ENCODE measurements around the gene ANKAR.

ANKAR gene

DNA sequence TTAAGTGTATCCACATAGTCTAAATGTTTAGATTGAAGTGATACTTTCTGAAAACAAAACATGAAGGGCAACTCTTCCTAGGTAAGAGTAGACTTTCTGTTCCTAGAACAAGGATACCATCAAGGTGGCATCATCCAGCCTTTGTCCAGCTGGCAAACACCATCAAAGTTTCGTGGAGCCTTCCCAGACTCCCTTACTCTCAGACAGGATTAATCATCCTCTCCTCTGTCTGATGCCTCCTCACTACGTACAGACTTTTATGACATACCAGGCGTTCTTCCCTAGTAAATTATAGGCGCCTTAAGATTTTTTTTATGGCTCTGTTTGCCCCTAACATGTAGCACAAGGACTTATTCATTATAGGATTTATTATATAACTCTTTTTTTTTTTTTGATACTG is 42.6 kb upstream of the ANKAR start:
- Histone ChIP-seq H3K36me3 (ENCODE audit: control insufficient read depth, insufficient read depth, low read length) (no peaks in the 10 kb centered on the region), H3K4me3 (replicated peaks; ENCODE audit: low read depth, low read length) (no peak overlapping the region), H3K27me3 (replicated peaks; ENCODE audit: control insufficient read depth, insufficient read depth, low read length) (no peaks in the 10 kb centered on the region)
- TF ChIP-seq CTCF (IDR thresholded peaks at IDR 0.05; ENCODE audit: insufficient read depth, low read length, poor library complexity, severe bottlenecking): no peak
- no peak for DNase-seq (ENCODE audit: extremely low read depth, insufficient read length)

DNA sequence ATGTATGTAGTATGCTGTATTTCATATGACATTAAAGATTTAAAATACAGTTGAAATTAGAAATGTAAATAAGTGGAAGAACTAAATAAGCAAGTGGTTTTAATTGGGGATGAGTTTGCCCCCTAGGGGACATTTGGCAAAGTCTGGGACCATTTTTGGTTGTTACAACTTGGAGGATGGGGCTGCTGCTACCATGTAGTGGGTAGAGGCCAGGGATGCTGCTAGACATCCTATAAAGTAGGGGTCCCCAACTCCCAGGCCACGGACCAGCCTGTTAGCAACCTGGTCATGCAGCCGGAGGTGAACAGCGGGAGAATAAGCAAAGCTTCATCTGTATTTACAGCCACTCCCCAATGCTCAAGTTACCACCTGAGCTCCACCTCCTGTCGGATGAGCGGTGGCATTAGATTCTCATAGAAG is 41.1 kb upstream of the ANKAR start:
- H3K4me3 ChIP-seq (replicated peaks; ENCODE audit: low read depth, low read length): no peak overlapping the region
- no peaks in the 10 kb centered on the region for H3K36me3 ChIP-seq (ENCODE audit: control insufficient read depth, insufficient read depth, low read length)
- DNase-seq (ENCODE audit: extremely low read depth, insufficient read length): no peak
- peak; percentile 48 for TF ChIP-seq CTCF (IDR thresholded peaks at IDR 0.05; ENCODE audit: insufficient read depth, low read length, poor library complexity, severe bottlenecking)
- no peaks in the 10 kb centered on the region for H3K27me3 ChIP-seq (replicated peaks; ENCODE audit: control insufficient read depth, insufficient read depth, low read length)

DNA sequence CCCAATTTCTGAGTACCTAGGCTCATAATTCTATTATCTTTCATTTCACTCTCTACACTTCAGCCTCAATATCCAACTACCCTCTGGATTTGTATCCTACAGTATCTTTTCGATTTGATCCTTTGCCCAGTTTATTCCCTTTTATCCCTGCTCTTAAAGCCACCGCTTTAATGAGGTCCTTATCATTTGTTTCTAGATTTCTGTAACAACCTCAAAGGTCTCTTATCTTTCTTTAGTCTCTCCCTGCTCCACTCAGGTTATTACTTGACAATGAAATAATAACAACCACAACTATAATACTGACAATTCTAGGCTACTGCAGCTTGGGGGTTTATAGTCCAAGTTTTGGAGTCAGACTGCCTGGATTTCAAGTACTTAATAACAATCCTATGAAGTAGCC is 39.1 kb upstream of the ANKAR start:
- Histone ChIP-seq H3K27me3 (replicated peaks; ENCODE audit: control insufficient read depth, insufficient read depth, low read length) (no peaks in the 10 kb centered on the region), H3K4me3 (replicated peaks; ENCODE audit: low read depth, low read length) (no peak overlapping the region), H3K36me3 (ENCODE audit: control insufficient read depth, insufficient read depth, low read length) (no peaks in the 10 kb centered on the region)
- no peak for TF ChIP-seq CTCF (IDR thresholded peaks at IDR 0.05; ENCODE audit: insufficient read depth, low read length, poor library complexity, severe bottlenecking)
- no peak for DNase-seq (ENCODE audit: extremely low read depth, insufficient read length)

DNA sequence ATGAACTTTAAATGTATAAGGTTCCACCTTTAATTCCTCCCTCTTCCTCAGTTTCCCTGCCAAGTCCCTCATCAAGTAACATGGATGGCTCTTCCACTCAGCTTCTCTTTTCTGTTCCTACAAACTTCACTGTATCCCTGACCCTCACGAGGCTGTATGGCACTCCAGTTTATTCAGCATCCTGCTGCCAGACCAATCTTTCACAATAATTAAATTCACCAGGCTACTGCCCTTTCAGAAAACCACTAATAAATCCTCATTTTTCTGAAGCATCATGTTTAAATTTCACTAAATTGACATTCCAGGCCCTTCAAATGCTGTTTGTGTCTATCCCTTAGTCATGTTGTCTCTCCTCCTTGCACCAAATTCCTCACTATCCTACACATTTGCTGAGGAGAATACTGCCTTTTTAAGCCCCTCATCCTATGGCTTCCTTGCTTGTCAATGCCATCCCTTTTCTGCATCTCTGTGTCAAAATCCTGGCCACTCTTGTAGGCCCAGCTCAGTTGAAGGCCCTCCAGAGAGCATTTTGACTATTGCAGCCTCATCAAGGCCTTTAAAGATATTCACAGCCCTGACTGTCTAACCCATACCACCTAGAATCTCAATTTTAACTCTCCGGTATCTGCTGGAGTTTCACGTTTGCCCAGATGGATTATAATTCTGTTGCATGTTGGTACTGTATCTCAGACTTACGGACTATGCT is 36.0 kb upstream of the ANKAR start:
- no peak for DNase-seq (ENCODE audit: extremely low read depth, insufficient read length)
- TF ChIP-seq CTCF (IDR thresholded peaks at IDR 0.05; ENCODE audit: insufficient read depth, low read length, poor library complexity, severe bottlenecking): no peak
- Histone ChIP-seq H3K36me3 (ENCODE audit: control insufficient read depth, insufficient read depth, low read length) (no peaks in the 10 kb centered on the region), H3K27me3 (replicated peaks; ENCODE audit: control insufficient read depth, insufficient read depth, low read length) (no peaks in the 10 kb centered on the region), H3K4me3 (replicated peaks; ENCODE audit: low read depth, low read length) (no peak overlapping the region)

DNA sequence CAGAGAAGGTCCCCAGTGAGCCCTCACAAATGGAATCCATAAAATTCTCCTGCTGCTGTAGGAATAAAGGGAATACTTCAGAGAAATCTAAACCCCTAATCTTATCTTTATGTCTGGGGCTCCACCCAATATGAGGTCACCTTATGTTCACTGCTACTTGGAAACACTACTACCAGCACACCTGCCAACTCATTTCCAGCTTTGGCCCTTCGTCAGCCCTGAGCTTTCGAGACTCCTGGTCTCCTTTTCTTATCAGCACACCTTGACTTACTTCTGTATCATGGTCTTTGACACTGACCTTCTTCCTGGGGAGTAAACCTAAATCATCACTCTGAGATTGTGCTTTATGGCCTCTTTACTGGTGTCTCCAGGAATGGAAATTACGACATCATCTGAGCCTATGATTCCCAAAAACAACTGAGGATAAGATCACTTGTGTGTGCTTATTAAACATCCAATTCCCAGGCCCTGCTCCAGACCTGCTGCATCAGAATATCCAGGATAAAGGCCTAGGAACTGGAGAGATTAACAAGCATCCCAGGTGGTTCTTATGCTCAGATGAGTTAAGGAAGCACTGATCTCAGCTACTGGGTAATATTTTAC is 35.4 kb upstream of the ANKAR start:
- no peak overlapping the region for H3K4me3 ChIP-seq (replicated peaks; ENCODE audit: low read depth, low read length)
- no peaks in the 10 kb centered on the region for H3K36me3 ChIP-seq (ENCODE audit: control insufficient read depth, insufficient read depth, low read length)
- no peak for DNase-seq (ENCODE audit: extremely low read depth, insufficient read length)
- H3K27me3 ChIP-seq (replicated peaks; ENCODE audit: control insufficient read depth, insufficient read depth, low read length): no peaks in the 10 kb centered on the region
- no peak for TF ChIP-seq CTCF (IDR thresholded peaks at IDR 0.05; ENCODE audit: insufficient read depth, low read length, poor library complexity, severe bottlenecking)
